Measurements from ENCODE around the gene AARS2.

The AARS2 gene

DNA sequence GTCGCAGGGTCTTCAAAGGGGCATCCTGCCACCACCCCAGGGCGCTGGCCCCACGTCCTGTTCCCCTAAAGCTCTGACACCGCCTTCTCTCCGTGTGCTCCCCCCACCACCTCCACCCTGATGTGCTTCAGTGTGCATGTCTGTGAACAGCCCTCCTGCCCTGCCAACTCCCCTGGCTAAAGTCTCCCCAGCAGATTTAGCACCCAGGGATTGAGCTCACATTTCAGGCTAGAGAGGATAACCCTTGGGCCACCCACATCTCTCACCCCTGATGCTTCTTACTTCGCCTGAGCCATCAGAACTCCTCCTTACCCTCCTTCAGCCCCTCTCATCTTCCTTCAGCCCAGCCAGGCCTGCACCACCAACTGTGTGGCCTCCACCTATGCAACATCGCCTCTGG is 35.4 kb downstream of the AARS2 start:
- no peak overlapping the region for H3K27ac ChIP-seq
- TF ChIP-seq, protein P1, sequence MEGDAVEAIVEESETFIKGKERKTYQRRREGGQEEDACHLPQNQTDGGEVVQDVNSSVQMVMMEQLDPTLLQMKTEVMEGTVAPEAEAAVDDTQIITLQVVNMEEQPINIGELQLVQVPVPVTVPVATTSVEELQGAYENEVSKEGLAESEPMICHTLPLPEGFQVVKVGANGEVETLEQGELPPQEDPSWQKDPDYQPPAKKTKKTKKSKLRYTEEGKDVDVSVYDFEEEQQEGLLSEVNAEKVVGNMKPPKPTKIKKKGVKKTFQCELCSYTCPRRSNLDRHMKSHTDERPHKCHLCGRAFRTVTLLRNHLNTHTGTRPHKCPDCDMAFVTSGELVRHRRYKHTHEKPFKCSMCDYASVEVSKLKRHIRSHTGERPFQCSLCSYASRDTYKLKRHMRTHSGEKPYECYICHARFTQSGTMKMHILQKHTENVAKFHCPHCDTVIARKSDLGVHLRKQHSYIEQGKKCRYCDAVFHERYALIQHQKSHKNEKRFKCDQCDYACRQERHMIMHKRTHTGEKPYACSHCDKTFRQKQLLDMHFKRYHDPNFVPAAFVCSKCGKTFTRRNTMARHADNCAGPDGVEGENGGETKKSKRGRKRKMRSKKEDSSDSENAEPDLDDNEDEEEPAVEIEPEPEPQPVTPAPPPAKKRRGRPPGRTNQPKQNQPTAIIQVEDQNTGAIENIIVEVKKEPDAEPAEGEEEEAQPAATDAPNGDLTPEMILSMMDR (conservative IDR thresholded peaks at IDR 0.05), result no peak
- TF ChIP-seq ZFX (IDR thresholded peaks at IDR 0.05), result no peak

GRCh38 chr6:44276667-44277640 is 36.2 kb downstream of the AARS2 start:
- no peak for TF ChIP-seq ZFX (IDR thresholded peaks at IDR 0.05)
- TF ChIP-seq, protein P1 (conservative IDR thresholded peaks at IDR 0.05), result no peak
- no peak overlapping the region for H3K27ac ChIP-seq

- no peak overlapping the region for H3K27ac ChIP-seq
- TF ChIP-seq ZFX (IDR thresholded peaks at IDR 0.05), result no peak
- TF ChIP-seq, protein P1 (conservative IDR thresholded peaks at IDR 0.05), result no peak
Observed at GRCh38 chr6:44275749-44276648, 37.1 kb downstream of the AARS2 start.

DNA sequence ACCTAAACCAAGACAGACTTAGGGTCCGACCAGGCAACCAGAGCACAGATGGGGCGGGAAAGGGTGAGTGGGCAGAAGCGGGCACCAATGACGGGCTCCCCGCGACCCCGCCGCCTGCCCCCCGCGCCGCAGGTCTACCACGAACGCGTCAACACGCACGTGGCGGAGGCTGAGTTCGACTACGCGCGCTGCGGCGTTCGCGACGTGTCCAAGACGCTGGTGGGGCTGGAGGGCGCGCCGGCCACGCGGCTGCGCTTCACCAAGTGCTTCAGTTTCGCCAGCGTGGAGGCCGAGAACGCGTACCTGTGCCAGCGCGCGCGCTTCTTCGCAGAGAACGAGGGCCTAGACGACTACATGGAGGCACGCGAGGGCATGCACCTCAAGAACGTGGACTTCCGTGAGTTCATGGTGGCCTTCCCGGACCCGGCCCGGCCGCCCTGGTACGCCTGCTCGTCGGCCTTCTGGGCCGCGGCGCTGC is 37.8 kb downstream of the AARS2 start:
- TF ChIP-seq ZFX (IDR thresholded peaks at IDR 0.05), result no peak
- TF ChIP-seq, protein P1 (conservative IDR thresholded peaks at IDR 0.05), result no peak

DNA sequence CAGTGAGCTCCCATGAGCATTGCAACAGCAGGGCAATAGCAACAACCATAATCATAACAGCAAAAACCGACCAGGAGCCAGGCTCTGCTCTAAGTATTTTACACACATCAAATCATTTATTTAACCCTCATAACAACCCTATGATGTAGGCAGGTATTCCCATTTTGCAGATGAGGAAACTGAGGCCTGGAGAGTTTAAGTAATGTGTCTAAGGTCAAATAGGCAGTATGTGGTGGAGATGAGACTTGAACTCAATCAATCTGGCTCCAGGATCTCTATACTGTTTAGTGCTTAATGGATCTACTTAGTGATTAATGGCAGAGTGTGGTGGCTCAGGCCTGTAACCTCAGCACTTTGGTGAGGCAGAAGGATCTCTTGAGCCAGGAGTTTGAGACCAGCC is 39.5 kb downstream of the AARS2 start:
- no peak for TF ChIP-seq ZFX (IDR thresholded peaks at IDR 0.05)
- TF ChIP-seq, protein P1 (conservative IDR thresholded peaks at IDR 0.05), result no peak
- no peak overlapping the region for H3K27ac ChIP-seq

More for the DNA sequence above, 37.8 kb downstream of the AARS2 start:
- no peak overlapping the region for H3K27ac ChIP-seq

DNA sequence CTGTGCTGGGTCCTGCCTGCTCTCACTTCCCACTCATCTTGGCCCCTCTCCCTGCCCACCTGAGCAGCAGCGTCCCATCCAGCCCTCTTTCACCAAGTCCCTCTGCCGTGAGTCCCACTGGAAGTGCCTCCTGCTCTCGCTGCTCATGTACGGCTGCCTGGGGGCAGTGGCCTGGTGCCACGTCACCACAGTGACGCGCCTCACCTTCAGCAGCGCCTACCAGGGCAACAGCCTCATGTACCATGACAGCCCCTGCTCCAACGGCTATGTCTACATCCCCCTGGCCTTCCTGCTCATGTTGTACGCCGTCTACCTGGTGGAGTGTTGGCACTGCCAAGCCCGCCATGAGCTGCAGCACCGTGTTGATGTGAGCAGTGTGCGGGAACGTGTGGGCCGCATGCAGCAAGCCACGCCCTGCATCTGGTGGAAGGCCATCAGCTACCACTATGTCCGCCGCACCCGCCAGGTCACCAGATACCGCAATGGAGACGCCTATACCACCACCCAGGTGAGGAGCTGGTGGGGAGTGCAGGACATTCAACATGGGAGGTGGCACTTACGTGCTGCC is 40.1 kb downstream of the AARS2 start:
- TF ChIP-seq ZFX (IDR thresholded peaks at IDR 0.05), result no peak
- TF ChIP-seq, protein P1 (conservative IDR thresholded peaks at IDR 0.05), result no peak
- H3K27ac ChIP-seq, result no peak overlapping the region
